H1 (cell line): Measurements from ENCODE around the gene PPFIA4. TPM values are rescaled to one million over a fixed set of nuclear protein-coding genes. Genes with fewer than 3 reads are reported as not detected.

Source experiments
- CTCF ChIA-PET: fragments of 300-600 bp; sonication (Branson Sonifier 250); formaldehyde crosslinking; loops from one replicate; lab custom pipeline; 2021; ENCODE audit not compliant: partially characterized antibody; lab: Charles Lee
- POLR2A ChIA-PET: fragments of 300-600 bp; sonication (Branson Sonifier 250); formaldehyde crosslinking; loops from one replicate; lab custom pipeline; 2021; ENCODE audit warnings: inconsistent platforms; ENCODE audit not compliant: partially characterized antibody; lab: Charles Lee
- DNase-seq, 2 experiments: peaks; one replicate each; pipeline versions ENCODE4 v3.0.0 to v3.0.0-alpha.2; 2010 to 2022; ENCODE audit warnings: low spot score in 2 of 2, low read depth in 1 of 2, mixed read lengths in 1 of 2
- FAIRE-seq: peaks from 2 replicates; lab custom pipeline; 2011; peaks lifted over from hg19 to GRCh38; lab: Jason Lieb, UNC
- H2AFZ ChIP-seq: 2 replicates; pipeline ENCODE4 v1.8.1; 2012; ENCODE audit warnings: low read length, inconsistent platforms
- H2AK5ac ChIP-seq: 2 replicates; pipeline ENCODE4 v1.6.1; 2013; ENCODE audit warnings: low read depth, low read length
- H2BK120ac ChIP-seq: replicated peaks from 2 replicates; pipeline ENCODE3; 2013; ENCODE audit warnings: low read depth, low read length, inconsistent platforms
- H2BK12ac ChIP-seq: 2 replicates; pipeline ENCODE4 v1.6.1; 2013; ENCODE audit warnings: low read depth, low read length
- H2BK15ac ChIP-seq: 2 replicates; pipeline ENCODE4 v1.6.1; 2013; ENCODE audit warnings: low read length
- H2BK20ac ChIP-seq: 2 replicates; pipeline ENCODE4 v1.6.1; 2013; ENCODE audit warnings: low read length
- H2BK5ac ChIP-seq: 2 replicates; pipeline ENCODE4 v1.6.1; 2013; ENCODE audit warnings: low read depth, low read length
- H3K14ac ChIP-seq: 2 replicates; pipeline ENCODE4 v1.6.1; 2013; ENCODE audit warnings: inconsistent platforms; ENCODE audit not compliant: insufficient read length
- H3K18ac ChIP-seq: 2 replicates; pipeline ENCODE4 v1.6.1; 2013; ENCODE audit warnings: low read length; ENCODE audit errors: extremely low read depth
- H3K23ac ChIP-seq: 2 replicates; pipeline ENCODE4 v1.6.1; 2013; ENCODE audit warnings: inconsistent platforms; ENCODE audit not compliant: insufficient read length
- H3K23me2 ChIP-seq: 2 replicates; pipeline ENCODE4 v1.6.1; 2013; ENCODE audit warnings: low read depth, low read length
- H3K27ac ChIP-seq: 2 replicates; pipeline ENCODE4 v1.6.1; 2011; ENCODE audit warnings: low read depth, low read length, inconsistent platforms
- H3K27me3 ChIP-seq, 4 experiments: replicated peaks in 1 of 4; 1 replicate in 1 of 4; 2 replicates in 3 of 4; pipeline versions ENCODE4 v1.6.1 to v1.8.1; 2011 to 2013; ENCODE audit warnings: low read length in 3 of 4, mild to moderate bottlenecking in 3 of 4, inconsistent platforms in 2 of 4, mixed read lengths in 2 of 4, moderate library complexity in 1 of 4; ENCODE audit not compliant: control insufficient read depth in 3 of 4, insufficient read depth in 3 of 4; ENCODE audit errors: extremely low read depth in 1 of 4
- H3K36me3 ChIP-seq, 4 experiments: 2 replicates each; pipeline versions ENCODE4 v1.6.1 to v1.8.1; 2011 to 2013; ENCODE audit warnings: mild to moderate bottlenecking in 4 of 4, low read length in 3 of 4, moderate library complexity in 2 of 4, control low read depth in 1 of 4, inconsistent platforms in 1 of 4; ENCODE audit not compliant: insufficient read depth in 4 of 4, control insufficient read depth in 2 of 4
- H3K4ac ChIP-seq: replicated peaks from 2 replicates; pipeline ENCODE3; 2013; ENCODE audit warnings: low read length, low read depth, mixed read lengths, inconsistent platforms; ENCODE audit not compliant: insufficient read length
- H3K4me1 ChIP-seq, 4 experiments: replicated peaks in 1 of 4; 1 replicate in 1 of 4; 2 replicates in 3 of 4; pipeline versions ENCODE4 v1.6.1 to v1.8.1; 2011 to 2013; ENCODE audit warnings: low read length in 3 of 4, inconsistent platforms in 2 of 4, mixed read lengths in 1 of 4; ENCODE audit not compliant: insufficient read depth in 4 of 4, control insufficient read depth in 3 of 4
- H3K4me2 ChIP-seq, 2 experiments: 2 replicates each; pipeline versions ENCODE4 v1.6.1 to v1.8.1; 2011 to 2013; ENCODE audit warnings: low read depth in 2 of 2, low read length in 2 of 2, control low read depth in 1 of 2, inconsistent platforms in 1 of 2, mild to moderate bottlenecking in 1 of 2; ENCODE audit not compliant: insufficient read depth in 1 of 2
- H3K4me3 ChIP-seq, 4 experiments: fragments of 200-600, 300-600 bp in 1 of 4; sonication (generic), shearing (Covaris generic), sonication (Bioruptor Twin) in 1 of 4; 2 replicates each; pipeline versions ENCODE4 v1.5.1 to v1.8.1; 2011 to 2016; ENCODE audit warnings: low read length in 4 of 4, low read depth in 3 of 4, control low read depth in 2 of 4, inconsistent platforms in 2 of 4, mild to moderate bottlenecking in 2 of 4, mixed read lengths in 1 of 4, moderate library complexity in 1 of 4; ENCODE audit not compliant: insufficient read depth in 2 of 4; ENCODE audit errors: extremely low read depth in 1 of 4
- H3K56ac ChIP-seq: replicated peaks from 2 replicates; pipeline ENCODE3; 2013; ENCODE audit warnings: low read depth, mild to moderate bottlenecking, mixed read lengths, low read length, inconsistent platforms; ENCODE audit not compliant: insufficient read length
- H3K79me1 ChIP-seq: 2 replicates; pipeline ENCODE4 v1.6.1; 2013; ENCODE audit warnings: low read depth, low read length, control low read depth
- H3K79me2 ChIP-seq, 2 experiments: 2 replicates each; pipeline versions ENCODE4 v1.6.1 to v1.8.1; 2012 to 2013; ENCODE audit warnings: low read length in 2 of 2, mild to moderate bottlenecking in 2 of 2, inconsistent platforms in 1 of 2; ENCODE audit not compliant: insufficient read depth in 2 of 2, control insufficient read depth in 1 of 2
- H3K9ac ChIP-seq, 4 experiments: replicated peaks in 1 of 4; 1 replicate in 1 of 4; 2 replicates in 3 of 4; pipeline versions ENCODE4 v1.6.1 to v1.8.1; 2011 to 2013; ENCODE audit warnings: low read depth in 3 of 4, low read length in 3 of 4, control low read depth in 2 of 4, mild to moderate bottlenecking in 2 of 4, moderate library complexity in 2 of 4, inconsistent platforms in 1 of 4; ENCODE audit errors: extremely low read depth in 1 of 4
- H3K9me3 ChIP-seq, 2 experiments: 2 replicates each; pipeline versions ENCODE4 v1.6.1 to v1.8.1; 2012 to 2013; ENCODE audit warnings: mild to moderate bottlenecking in 2 of 2, moderate library complexity in 2 of 2, control low read depth in 1 of 2, inconsistent platforms in 1 of 2, low read depth in 1 of 2, low read length in 1 of 2, mixed read lengths in 1 of 2; ENCODE audit not compliant: insufficient read depth in 2 of 2
- H4K20me1 ChIP-seq, 2 experiments: replicated peaks in 1 of 2; 2 replicates each; pipeline versions ENCODE3 to v1.8.1; 2011 to 2013; ENCODE audit warnings: inconsistent platforms in 2 of 2, low read length in 2 of 2, mild to moderate bottlenecking in 1 of 2; ENCODE audit not compliant: insufficient read depth in 2 of 2, control insufficient read depth in 1 of 2
- H4K5ac ChIP-seq: 2 replicates; pipeline ENCODE4 v1.6.1; 2013; ENCODE audit warnings: low read length, low read depth, mixed read lengths, inconsistent platforms; ENCODE audit not compliant: insufficient read length
- H4K8ac ChIP-seq: 2 replicates; pipeline ENCODE4 v1.8.0; 2013; ENCODE audit warnings: mild to moderate bottlenecking, moderate library complexity, low read length, inconsistent platforms; ENCODE audit not compliant: insufficient read depth; ENCODE audit errors: extremely low read depth
- H4K91ac ChIP-seq: replicated peaks from 2 replicates; pipeline ENCODE3; 2013; ENCODE audit warnings: low read length, mixed read lengths, inconsistent platforms; ENCODE audit not compliant: insufficient read length
- NRF1 ChIP-seq: IDR thresholded peaks from 2 replicates; pipeline ENCODE4 v1.6.1; 2011; ENCODE audit warnings: mild to moderate bottlenecking, low read depth, low read length, improper control_type of control experiment
- WGBS, 2 experiments: shearing (Covaris generic) in 1 of 2; methylation state at CpG; one replicate each; pipeline versions ENCODE4 v1.1.6 to v1.1.7; 2013 to 2015; ENCODE audit warnings: low lambda C conversion rate in 2 of 2, mixed read lengths in 2 of 2, inconsistent platforms in 1 of 2, low coverage in 1 of 2, missing lambda C conversion rate in 1 of 2; ENCODE audit not compliant: insufficient replicate concordance in 2 of 2, insufficient coverage in 1 of 2, insufficient read length in 1 of 2; ENCODE audit errors: extremely low coverage in 1 of 2, missing lambda C conversion rate in 1 of 2; 5-methylcytosine and 5-hydroxymethylcytosine counted together
- polyA plus RNA-seq, 7 experiments: library from polyadenylated mRNA; depleted of rRNA in 3 of 7; stranded (reverse) in 5 of 7; unstranded in 2 of 7; fragments of >200 nt in 5 of 7; fragments of 200-250 nt in 2 of 7; gene quantifications; 1 replicate in 5 of 7; 2 replicates in 1 of 7; 4 replicates in 1 of 7; pipeline versions ENCODE4 v1.2.1 to v1.2.3, GENCODE V29; 2011 to 2013; ENCODE audit warnings: missing spikeins in 2 of 7, mixed read lengths in 2 of 7
- total RNA-seq: library from RNA; stranded (reverse); fragmentation: NEBNext Ultra II Directional; extraction: Animal tissue kit (Norgen Biotek cat#: 25700); gene quantifications from 2 replicates; pipeline ENCODE4 v1.2.1, GENCODE V29; 2021
- TF ChIP-seq, protein P1 (sequence below): IDR thresholded peaks from 2 replicates; pipeline ENCODE4 v1.6.1; 2012; ENCODE audit warnings: low read length, inconsistent platforms

The PPFIA4 gene
- total and polyA plus RNA-seq, 2 of the 8 experiments (the other 6 are each of a cell fraction or from before 2014, with no cell fraction given), result 9.0 to 9.9 TPM

DNA sequence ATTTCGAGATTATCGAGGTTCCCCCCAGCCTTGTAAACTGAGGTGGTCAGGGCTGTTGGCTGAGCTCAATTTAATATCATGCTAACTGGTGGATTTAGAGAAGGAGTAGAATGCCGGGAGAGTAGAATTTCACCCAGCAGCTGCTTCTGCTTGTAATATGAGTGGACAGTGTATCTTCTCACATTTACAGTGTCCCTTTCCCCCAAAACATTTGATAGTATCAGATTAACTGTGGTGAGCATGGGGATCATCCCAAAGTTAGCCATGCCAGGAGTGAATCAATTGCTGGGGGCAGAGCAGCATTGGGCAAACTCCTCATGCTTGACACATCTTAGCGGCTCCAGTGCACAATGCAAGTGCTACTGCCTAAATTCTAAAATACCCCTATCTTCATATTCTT lies 9.2 kb upstream of the PPFIA4 start:
- no peak overlapping the region for H3K27ac ChIP-seq
- no peak overlapping the region for H4K5ac ChIP-seq
- no peaks in the 10 kb centered on the region for H3K27me3 ChIP-seq
- peaks cover under 1% of the 10 kb centered on the region; the same call in 1 of the 2 replicates for H3K23me2 ChIP-seq
- no peak overlapping the region for H3K18ac ChIP-seq
- H2AK5ac ChIP-seq, result no peak overlapping the region
- H4K8ac ChIP-seq, result no peak overlapping the region
- 90% methylated on average over 4 of the region's 4 CpGs; no CpG with 5 or more reads in 1 of the 2 experiments for WGBS, 2 experiments
- no peak overlapping the region for H2BK15ac ChIP-seq
- no peak for TF ChIP-seq NRF1
- TF ChIP-seq, protein P1, sequence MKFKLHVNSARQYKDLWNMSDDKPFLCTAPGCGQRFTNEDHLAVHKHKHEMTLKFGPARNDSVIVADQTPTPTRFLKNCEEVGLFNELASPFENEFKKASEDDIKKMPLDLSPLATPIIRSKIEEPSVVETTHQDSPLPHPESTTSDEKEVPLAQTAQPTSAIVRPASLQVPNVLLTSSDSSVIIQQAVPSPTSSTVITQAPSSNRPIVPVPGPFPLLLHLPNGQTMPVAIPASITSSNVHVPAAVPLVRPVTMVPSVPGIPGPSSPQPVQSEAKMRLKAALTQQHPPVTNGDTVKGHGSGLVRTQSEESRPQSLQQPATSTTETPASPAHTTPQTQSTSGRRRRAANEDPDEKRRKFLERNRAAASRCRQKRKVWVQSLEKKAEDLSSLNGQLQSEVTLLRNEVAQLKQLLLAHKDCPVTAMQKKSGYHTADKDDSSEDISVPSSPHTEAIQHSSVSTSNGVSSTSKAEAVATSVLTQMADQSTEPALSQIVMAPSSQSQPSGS, result no peak
- H3K23ac ChIP-seq, result no peak overlapping the region
- peaks cover 36 to 74% (median 60%) of the 10 kb centered on the region in 4 experiments for H3K36me3 ChIP-seq
- H3K9me3 ChIP-seq, result no peaks in the 10 kb centered on the region
- ChIA-PET POLR2A (interaction anchor here (2.4 kb wide), 1 partner anchor 10 kb away, joined by 9 read pairs; the partner anchor contains the start of gene TMEM183A), CTCF (interaction anchor here (1.5 kb wide), 1 partner anchor 30 kb away, joined by 3 read pairs; no protein-coding TSS in a partner anchor)
- no peaks in the 10 kb centered on the region for H3K79me1 ChIP-seq
- H3K56ac ChIP-seq, result no peak overlapping the region
- no peak overlapping the region for H3K14ac ChIP-seq
- no peak overlapping the region for H2BK20ac ChIP-seq
- no peak for DNase-seq
- no peak overlapping the region for H3K9ac ChIP-seq
- peaks cover 0 to 6% of the 10 kb centered on the region in 2 experiments; a peak in 2 of 4 replicates for H3K79me2 ChIP-seq
- no peak for FAIRE-seq
- H4K20me1 ChIP-seq, result peaks cover 0 to 7% of the 10 kb centered on the region in 2 experiments
- H3K4me1 ChIP-seq, result no peaks in the 10 kb centered on the region
- no peak overlapping the region for H3K4ac ChIP-seq
- no peak overlapping the region for H2BK120ac ChIP-seq
- H3K4me3 ChIP-seq, result no peak overlapping the region
- no peak overlapping the region for H3K4me2 ChIP-seq
- no peak overlapping the region for H4K91ac ChIP-seq
- no peak overlapping the region for H2AFZ ChIP-seq
- H2BK5ac ChIP-seq, result no peak overlapping the region
- no peak overlapping the region for H2BK12ac ChIP-seq
